ENCODE results near the gene ATP4B. TPM values are rescaled to one million over a fixed set of nuclear protein-coding genes. Genes with fewer than 3 reads are reported as not detected.

The ATP4B gene
- total RNA-seq, 1 donor from 2014 or later: not detected

DNA sequence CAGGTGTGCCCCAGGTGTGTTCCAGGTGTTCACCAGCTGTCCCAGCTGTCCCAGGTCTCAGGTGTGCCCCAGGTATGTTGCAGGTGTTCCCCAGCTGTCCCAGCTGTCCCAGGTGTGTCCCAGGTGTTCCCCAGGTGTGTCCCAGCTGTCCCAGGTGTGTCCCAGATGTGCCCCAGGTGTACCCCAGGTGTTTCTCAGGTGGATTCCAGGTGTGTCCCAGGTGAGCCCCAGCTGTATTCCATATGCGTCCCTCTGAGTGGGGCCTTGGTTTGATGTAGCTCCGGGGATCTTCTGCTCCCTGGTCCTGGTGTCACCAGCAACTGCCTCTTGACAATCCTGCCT lies 8.3 kb upstream of the ATP4B start:
- H3K27me3 ChIP-seq: no peaks in the 10 kb centered on the region
- no peaks in the 10 kb centered on the region for H3K36me3 ChIP-seq
- TF ChIP-seq, protein P1, sequence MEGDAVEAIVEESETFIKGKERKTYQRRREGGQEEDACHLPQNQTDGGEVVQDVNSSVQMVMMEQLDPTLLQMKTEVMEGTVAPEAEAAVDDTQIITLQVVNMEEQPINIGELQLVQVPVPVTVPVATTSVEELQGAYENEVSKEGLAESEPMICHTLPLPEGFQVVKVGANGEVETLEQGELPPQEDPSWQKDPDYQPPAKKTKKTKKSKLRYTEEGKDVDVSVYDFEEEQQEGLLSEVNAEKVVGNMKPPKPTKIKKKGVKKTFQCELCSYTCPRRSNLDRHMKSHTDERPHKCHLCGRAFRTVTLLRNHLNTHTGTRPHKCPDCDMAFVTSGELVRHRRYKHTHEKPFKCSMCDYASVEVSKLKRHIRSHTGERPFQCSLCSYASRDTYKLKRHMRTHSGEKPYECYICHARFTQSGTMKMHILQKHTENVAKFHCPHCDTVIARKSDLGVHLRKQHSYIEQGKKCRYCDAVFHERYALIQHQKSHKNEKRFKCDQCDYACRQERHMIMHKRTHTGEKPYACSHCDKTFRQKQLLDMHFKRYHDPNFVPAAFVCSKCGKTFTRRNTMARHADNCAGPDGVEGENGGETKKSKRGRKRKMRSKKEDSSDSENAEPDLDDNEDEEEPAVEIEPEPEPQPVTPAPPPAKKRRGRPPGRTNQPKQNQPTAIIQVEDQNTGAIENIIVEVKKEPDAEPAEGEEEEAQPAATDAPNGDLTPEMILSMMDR (IDR thresholded peaks at IDR 0.05): no peak
- no peaks in the 10 kb centered on the region for H3K4me1 ChIP-seq
- no peak for DNase-seq (ENCODE audit: low spot score in 2 of 2)
- no peak overlapping the region for H3K27ac ChIP-seq
- intact Hi-C loops (cut with DNase I): no loop called here
- H3K9me3 ChIP-seq: peaks cover 0 to 8% of the 10 kb centered on the region in 2 donors
- no peak overlapping the region for H3K4me3 ChIP-seq

DNA sequence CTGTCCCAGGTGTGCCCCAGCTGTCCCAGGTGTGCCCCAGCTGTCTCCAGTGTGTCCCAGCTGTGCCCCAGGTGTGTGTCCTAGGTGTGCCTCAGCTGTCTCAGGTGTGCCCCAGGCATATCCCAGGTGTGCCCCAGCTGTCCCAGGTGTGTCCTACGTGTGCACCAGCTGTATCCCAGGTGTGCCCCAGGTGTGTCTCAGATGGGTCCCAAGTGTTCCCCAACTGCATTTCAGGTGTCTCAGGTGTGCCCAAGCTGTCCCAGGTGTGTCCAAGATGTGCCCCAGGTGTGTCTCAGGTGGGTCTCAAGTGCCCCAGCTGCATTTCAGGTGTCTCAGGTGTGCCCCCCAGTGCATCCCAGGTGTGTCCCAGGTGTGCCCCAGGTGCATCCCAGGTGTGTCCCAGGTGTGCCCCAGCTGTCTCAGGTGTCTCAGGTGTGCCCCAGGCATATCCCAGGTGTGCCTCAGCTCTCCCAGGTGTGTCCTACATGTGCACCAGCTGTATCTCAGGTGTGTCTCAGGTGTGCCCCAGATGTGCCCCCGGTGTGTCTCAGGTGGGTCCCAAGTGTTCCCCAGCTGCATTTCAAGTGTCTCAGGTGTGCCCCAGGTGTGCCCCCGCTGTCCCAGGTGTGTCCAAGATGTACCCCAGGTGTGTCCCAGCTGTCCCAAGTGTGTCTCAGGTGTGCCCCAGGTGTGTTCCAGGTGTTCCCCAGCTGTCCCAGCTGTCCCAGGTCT lies 7.8 kb upstream of the ATP4B start:
- Histone ChIP-seq H3K4me3 (no peak overlapping the region), H3K4me1 (no peaks in the 10 kb centered on the region), H3K9me3 (peaks cover 0 to 12% of the 10 kb centered on the region in 2 donors), H3K27me3 (no peaks in the 10 kb centered on the region), H3K36me3 (no peaks in the 10 kb centered on the region), H3K27ac (no peak overlapping the region)
- DNase-seq (ENCODE audit: low spot score in 2 of 2): peak in 1 of 2 donors; percentile 52
- intact Hi-C loops (cut with DNase I): no loop called here
- TF ChIP-seq, protein P1 (IDR thresholded peaks at IDR 0.05): no peak

DNA sequence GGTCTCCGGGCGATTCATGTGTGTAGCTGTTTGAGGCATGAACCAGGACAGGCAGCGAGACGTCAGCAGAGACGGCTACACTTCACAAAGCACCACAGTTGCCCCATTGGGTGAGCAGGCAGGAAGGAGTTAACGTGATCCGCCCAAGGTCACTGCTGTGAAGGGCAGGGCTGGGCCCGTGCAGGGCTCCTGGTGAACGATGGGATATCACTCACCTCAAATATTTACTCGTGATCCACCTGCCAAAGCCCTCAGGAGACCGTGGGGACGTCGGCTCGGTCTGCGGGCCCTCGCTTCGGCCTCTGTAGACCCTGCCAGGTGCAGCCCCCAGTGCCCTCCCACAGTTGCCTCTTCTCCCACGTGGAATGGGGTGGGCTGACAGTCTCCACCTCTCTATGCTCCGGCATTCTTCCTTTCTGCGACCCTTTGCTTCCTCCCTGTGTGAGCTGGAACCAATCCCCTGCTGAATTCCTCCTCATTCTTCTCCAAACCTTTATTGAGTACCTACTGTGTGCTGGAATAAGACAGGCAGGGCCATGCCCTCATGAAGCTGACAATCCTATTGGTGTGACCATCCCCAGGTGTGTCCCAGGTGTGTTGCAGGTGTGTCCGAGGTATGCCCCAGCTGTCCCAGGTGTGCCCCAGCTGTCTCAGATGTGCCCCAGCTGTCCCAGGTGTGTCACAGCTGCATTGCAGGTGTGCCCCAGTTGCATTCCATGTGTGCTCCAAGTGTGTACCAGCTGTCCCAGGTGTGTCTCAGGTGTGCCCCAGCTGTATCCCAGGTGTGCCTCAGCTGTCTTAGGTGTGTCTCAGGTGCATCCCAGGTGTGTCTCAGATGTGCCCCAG lies 7.0 kb upstream of the ATP4B start:
- peaks cover 0 to 18% of the 10 kb centered on the region in 2 donors for H3K9me3 ChIP-seq
- TF ChIP-seq, protein P1 (IDR thresholded peaks at IDR 0.05): no peak
- no peaks in the 10 kb centered on the region for H3K36me3 ChIP-seq
- H3K4me1 ChIP-seq: no peaks in the 10 kb centered on the region
- no peaks in the 10 kb centered on the region for H3K27me3 ChIP-seq
- no peak overlapping the region for H3K27ac ChIP-seq
- intact Hi-C loops (cut with DNase I): no loop called here
- no peak overlapping the region for H3K4me3 ChIP-seq
- DNase-seq (ENCODE audit: low spot score in 2 of 2): peak in 1 of 2 donors; percentile 52

DNA sequence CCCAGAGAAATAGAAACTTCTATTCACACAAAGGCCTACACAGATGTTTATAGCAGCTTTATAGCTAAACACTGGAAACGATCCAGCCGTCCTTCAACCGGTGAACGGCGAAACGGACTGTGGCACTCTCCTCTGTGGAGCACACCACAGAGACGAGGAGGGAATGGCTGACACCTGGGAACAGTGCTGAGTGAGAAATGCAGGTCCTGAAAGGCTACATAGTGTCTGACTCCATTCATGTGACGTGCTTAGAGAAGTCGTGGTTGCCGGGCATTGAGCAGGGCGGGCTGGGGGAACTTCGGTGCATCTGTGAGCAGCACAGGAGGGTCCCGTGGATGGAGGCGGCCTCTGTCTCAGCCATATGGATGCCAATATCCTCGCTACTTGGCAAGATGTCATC lies 5.9 kb upstream of the ATP4B start:
- Histone ChIP-seq H3K4me1 (no peaks in the 10 kb centered on the region), H3K36me3 (no peaks in the 10 kb centered on the region), H3K27ac (no peak overlapping the region), H3K9me3 (peaks cover 0 to 18% of the 10 kb centered on the region in 2 donors), H3K27me3 (no peaks in the 10 kb centered on the region), H3K4me3 (no peak overlapping the region)
- DNase-seq (ENCODE audit: low spot score in 2 of 2): peak in 1 of 2 donors; percentile 41
- TF ChIP-seq, protein P1 (IDR thresholded peaks at IDR 0.05): no peak
- intact Hi-C loops (cut with DNase I): no loop called here

DNA sequence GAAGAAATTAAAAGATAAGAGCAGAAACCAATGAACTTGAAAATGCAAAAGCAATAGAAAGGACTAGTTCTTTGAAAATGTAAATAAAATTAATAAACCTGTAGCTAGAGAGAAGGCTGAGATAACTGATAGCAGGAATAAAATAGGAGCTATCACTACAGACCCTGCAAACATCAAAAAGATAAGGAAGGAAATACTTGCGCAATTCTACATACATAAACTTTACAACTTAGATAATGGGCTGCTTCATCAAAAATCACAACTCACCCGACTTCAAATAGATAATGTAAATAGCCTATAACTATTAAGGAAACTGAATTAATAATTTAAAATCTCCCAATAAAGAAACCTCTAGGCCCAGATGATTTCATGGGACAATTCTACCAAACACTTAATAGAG lies 3.5 kb upstream of the ATP4B start:
- TF ChIP-seq, protein P1 (IDR thresholded peaks at IDR 0.05): no peak
- intact Hi-C loops (cut with DNase I): no loop called here

More for the DNA sequence above, 3.5 kb upstream of the ATP4B start:
- H3K4me3 ChIP-seq: no peak overlapping the region
- H3K27ac ChIP-seq: no peak overlapping the region
- no peaks in the 10 kb centered on the region for H3K27me3 ChIP-seq
- no peaks in the 10 kb centered on the region for H3K4me1 ChIP-seq
- H3K36me3 ChIP-seq: no peaks in the 10 kb centered on the region
- no peak for DNase-seq (ENCODE audit: low spot score in 2 of 2)
- H3K9me3 ChIP-seq: peaks cover 0 to 18% of the 10 kb centered on the region in 2 donors
